Stomach (tissue), 9 donors: Measurements from ENCODE around the gene HSF2. TPM values are rescaled to one million over a fixed set of nuclear protein-coding genes. Genes with fewer than 3 reads are reported as not detected.

Experiments
- DNase-seq, 2 donors: peaks; one replicate each; pipeline versions ENCODE4 v3.0.0 to v3.0.0-alpha.2; 2013 to 2019
- H3K27ac ChIP-seq, 5 donors: fragments of 200-600 bp in 4 of 5; sonication (generic) in 4 of 5; one replicate each; pipeline ENCODE4 v1.5.1; 2013 to 2019; ENCODE audit warnings: mild to moderate bottlenecking in 1 of 5, moderate library complexity in 1 of 5
- H3K27me3 ChIP-seq, 3 donors: fragments of 200-600 bp; sonication (generic); one replicate each; pipeline ENCODE4 v1.5.1; 2017 to 2019; ENCODE audit warnings: mixed run types in 1 of 3
- H3K36me3 ChIP-seq, 4 donors: fragments of 200-600 bp; sonication (generic); 1 replicate in 3 of 4; 2 replicates in 1 of 4; pipeline ENCODE4 v1.5.1; 2016 to 2019
- H3K4me1 ChIP-seq, 4 donors: fragments of 200-600 bp; sonication (generic); one replicate each; pipeline ENCODE4 v1.5.1; 2016 to 2019
- H3K4me3 ChIP-seq, 4 donors: fragments of 200-600 bp; sonication (generic) in 3 of 4; one replicate each; pipeline ENCODE4 v1.5.1; 2016 to 2019; ENCODE audit warnings: mild to moderate bottlenecking in 1 of 4
- H3K9me3 ChIP-seq, 4 donors: fragments of 200-600 bp; sonication (generic); one replicate each; pipeline ENCODE4 v1.5.1; 2016 to 2019
- EP300 ChIP-seq: sonication (generic); formaldehyde crosslinking; IDR thresholded peaks from one replicate; pipeline ENCODE4 v1.6.1; 2017; ENCODE audit warnings: antibody characterized with exemption
- POLR2A ChIP-seq, 4 donors: fragments of 450-650 bp; IDR thresholded peaks; one replicate each; pipeline ENCODE4 v1.6.1; 2016; ENCODE audit warnings: antibody characterized with exemption in 4 of 4, control low read depth in 2 of 4, mild to moderate bottlenecking in 1 of 4, moderate library complexity in 1 of 4
- POLR2AphosphoS5 ChIP-seq, 3 donors: sonication (generic); formaldehyde crosslinking; IDR thresholded peaks; one replicate each; pipeline ENCODE4 v1.6.1; 2016; ENCODE audit warnings: antibody characterized with exemption in 3 of 3
- WGBS, 5 donors: extraction: QIAGEN DNeasy Blood & Tissue Kit in 3 of 5; methylation state at CpG; one replicate each; pipeline versions ENCODE4 v1.1.5 to v1.1.7; 2013 to 2018; 5-methylcytosine and 5-hydroxymethylcytosine counted together
- intact Hi-C: fragments of 100-400 bp; cut with DNase I; formaldehyde crosslinking; loops from one replicate; pipeline ENCODE4 v1.15.1; 2023; ENCODE audit warnings: low total_unique reads
- polyA plus RNA-seq, 3 donors: library from polyadenylated mRNA; stranded (reverse); fragments of 200-250 nt; gene quantifications; one replicate each; pipeline ENCODE4 v1.2.3, GENCODE V29; 2013
- total RNA-seq, 5 donors: library from RNA; depleted of rRNA; stranded (reverse); fragments of >200 nt; gene quantifications; one replicate each; pipeline versions ENCODE4 v1.1.0 to v1.2.3, GENCODE V29; 2014 to 2016
- TF ChIP-seq, protein P1 (sequence below), 7 experiments: fragments of 450-650 bp in 4 of 7; fragments of 200-600 bp in 3 of 7; sonication (generic) in 3 of 7; IDR thresholded peaks; one replicate each; pipeline ENCODE4 v1.5.1; 2016 to 2019; ENCODE audit warnings: antibody characterized with exemption in 7 of 7, control low read depth in 2 of 7, mild to moderate bottlenecking in 1 of 7
- donor health status: healthy with polysubstance abuse.
- donor health status: Bipolar disorder and iron deficiency.
- donor health status: healthy.

Gene HSF2
- total and polyA plus RNA-seq, 8 donors: 3.2 to 45.1 (median 11.0) TPM

DNA sequence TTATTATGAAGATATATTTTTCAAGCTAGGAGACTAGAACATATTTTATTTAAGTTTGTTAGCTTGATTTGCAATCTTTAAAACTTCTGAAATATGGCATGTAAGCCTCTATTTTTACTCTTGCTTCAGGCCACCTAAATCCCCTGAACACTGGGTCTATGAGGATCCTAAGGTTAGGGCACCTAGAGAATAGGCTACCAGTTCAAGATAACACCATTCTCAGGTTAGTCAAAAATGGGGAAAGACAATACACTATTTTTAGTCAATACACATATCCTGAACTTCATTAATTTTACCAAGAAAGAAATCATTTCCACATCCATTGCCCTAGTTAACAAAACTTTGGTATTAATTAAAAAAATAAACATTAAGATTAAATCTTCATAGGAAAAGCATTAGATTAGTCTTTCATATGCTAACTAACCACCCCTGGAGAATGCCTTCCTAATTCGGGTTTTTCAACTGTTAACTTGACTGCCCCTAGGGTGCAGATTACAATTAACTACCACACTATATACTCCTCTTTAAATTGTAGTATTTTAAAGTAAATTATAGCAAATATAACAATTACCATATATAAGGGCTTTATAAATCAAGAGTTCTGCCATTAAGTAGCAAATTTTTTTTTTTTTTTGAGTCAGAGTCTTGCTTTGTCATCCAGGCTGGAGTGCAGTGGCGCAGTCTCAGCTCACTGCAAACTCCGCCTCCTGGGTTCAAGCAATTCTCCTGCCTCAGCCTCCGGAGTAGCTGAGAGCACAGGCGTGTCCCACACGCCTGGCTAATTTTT is 6.7 kb upstream of the HSF2 start:
- TF ChIP-seq POLR2AphosphoS5 (IDR thresholded peaks at IDR 0.05) (no peak), EP300 (no peak), POLR2A (IDR thresholded peaks at IDR 0.05) (no peak)
- TF ChIP-seq, protein P1, sequence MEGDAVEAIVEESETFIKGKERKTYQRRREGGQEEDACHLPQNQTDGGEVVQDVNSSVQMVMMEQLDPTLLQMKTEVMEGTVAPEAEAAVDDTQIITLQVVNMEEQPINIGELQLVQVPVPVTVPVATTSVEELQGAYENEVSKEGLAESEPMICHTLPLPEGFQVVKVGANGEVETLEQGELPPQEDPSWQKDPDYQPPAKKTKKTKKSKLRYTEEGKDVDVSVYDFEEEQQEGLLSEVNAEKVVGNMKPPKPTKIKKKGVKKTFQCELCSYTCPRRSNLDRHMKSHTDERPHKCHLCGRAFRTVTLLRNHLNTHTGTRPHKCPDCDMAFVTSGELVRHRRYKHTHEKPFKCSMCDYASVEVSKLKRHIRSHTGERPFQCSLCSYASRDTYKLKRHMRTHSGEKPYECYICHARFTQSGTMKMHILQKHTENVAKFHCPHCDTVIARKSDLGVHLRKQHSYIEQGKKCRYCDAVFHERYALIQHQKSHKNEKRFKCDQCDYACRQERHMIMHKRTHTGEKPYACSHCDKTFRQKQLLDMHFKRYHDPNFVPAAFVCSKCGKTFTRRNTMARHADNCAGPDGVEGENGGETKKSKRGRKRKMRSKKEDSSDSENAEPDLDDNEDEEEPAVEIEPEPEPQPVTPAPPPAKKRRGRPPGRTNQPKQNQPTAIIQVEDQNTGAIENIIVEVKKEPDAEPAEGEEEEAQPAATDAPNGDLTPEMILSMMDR (IDR thresholded peaks at IDR 0.05): no peak
- no peaks in the 10 kb centered on the region for H3K9me3 ChIP-seq
- H3K36me3 ChIP-seq: no peaks in the 10 kb centered on the region
- H3K27ac ChIP-seq: no peak overlapping the region
- DNase-seq: no peak
- H3K4me1 ChIP-seq: peaks cover 0 to 9% (median 0%) of the 10 kb centered on the region in 4 donors
- intact Hi-C loops: loop anchor here (10.0 kb wide), 1 partner anchor 82 kb away; the partner anchor contains the start of gene SERINC1
- H3K27me3 ChIP-seq: no peaks in the 10 kb centered on the region
- H3K4me3 ChIP-seq: no peak overlapping the region
- WGBS, 5 donors: 74 to 88% (median 85%) methylated on average over 6 of the region's 6 CpGs

DNA sequence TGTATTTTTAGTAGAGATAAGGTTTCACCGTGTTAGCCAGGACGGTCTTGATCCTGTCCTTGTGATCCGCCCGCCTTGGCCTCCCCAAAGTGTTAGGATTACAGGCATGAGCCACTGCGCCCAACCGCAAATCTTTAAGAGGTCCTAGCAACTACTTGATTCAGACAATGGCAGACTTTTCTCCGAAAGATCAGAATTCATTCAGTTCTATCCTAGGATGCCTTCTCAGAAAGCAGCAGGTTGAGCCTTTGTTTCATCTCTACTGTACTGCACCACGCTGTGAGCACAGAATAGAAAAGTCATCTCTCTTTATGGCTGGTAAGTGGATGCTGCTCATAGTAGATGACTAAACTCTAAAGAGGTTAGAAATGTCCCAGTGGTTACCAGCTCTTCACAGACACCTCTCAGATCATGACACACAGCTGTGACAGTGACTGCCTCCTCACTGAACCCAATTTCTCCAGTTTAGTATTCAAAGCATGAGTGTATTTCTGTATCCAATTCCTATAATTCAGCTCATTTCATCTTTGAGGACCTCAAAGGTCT is 6.0 kb upstream of the HSF2 start:
- WGBS, 5 donors: 63 to 82% (median 67%) methylated on average over 8 of the region's 8 CpGs
- H3K4me3 ChIP-seq: no peak overlapping the region
- H3K27me3 ChIP-seq: no peaks in the 10 kb centered on the region
- H3K36me3 ChIP-seq: no peaks in the 10 kb centered on the region
- no peak overlapping the region for H3K27ac ChIP-seq
- intact Hi-C loops: loop anchor here (10.0 kb wide), 1 partner anchor 81 kb away; the partner anchor contains the start of gene SERINC1
- DNase-seq: no peak
- no peaks in the 10 kb centered on the region for H3K9me3 ChIP-seq
- peaks cover 0 to 9% (median 0%) of the 10 kb centered on the region in 4 donors for H3K4me1 ChIP-seq
- TF ChIP-seq, protein P1 (IDR thresholded peaks at IDR 0.05): no peak
- TF ChIP-seq EP300: no peak
- TF ChIP-seq POLR2AphosphoS5 (IDR thresholded peaks at IDR 0.05): no peak
- no peak for TF ChIP-seq POLR2A (IDR thresholded peaks at IDR 0.05)

GRCh38 chr6:122394016-122394415 is 5.4 kb upstream of the HSF2 start:
- DNase-seq: no peak
- Histone ChIP-seq H3K27ac (no peak overlapping the region), H3K27me3 (no peaks in the 10 kb centered on the region), H3K4me3 (no peak overlapping the region), H3K9me3 (no peaks in the 10 kb centered on the region), H3K36me3 (no peaks in the 10 kb centered on the region), H3K4me1 (peaks cover 0 to 12% (median 4%) of the 10 kb centered on the region in 4 donors)
- 75 to 85% (median 80%) methylated on average over 5 of the region's 5 CpGs for WGBS, 5 donors
- intact Hi-C loops: loop anchor here (10.0 kb wide), 1 partner anchor 81 kb away; the partner anchor contains the start of gene SERINC1
- no peak for TF ChIP-seq POLR2AphosphoS5 (IDR thresholded peaks at IDR 0.05)
- TF ChIP-seq EP300: no peak
- no peak for TF ChIP-seq POLR2A (IDR thresholded peaks at IDR 0.05)
- TF ChIP-seq, protein P1 (IDR thresholded peaks at IDR 0.05): no peak

GRCh38 chr6:122399055-122399347 is 451 bp upstream of the HSF2 start:
- H3K9me3 ChIP-seq: no peaks in the 10 kb centered on the region
- intact Hi-C loops: loop anchor here (10.0 kb wide), 1 partner anchor 76 kb away; the partner anchor contains the start of gene SERINC1
- no peak for DNase-seq
- no peak for TF ChIP-seq POLR2AphosphoS5 (IDR thresholded peaks at IDR 0.05)
- no peak for TF ChIP-seq POLR2A (IDR thresholded peaks at IDR 0.05)
- TF ChIP-seq, protein P1 (IDR thresholded peaks at IDR 0.05): no peak
- no peak for TF ChIP-seq EP300
- peak overlapping the region; percentile 81 to 98 (median 93) for H3K4me3 ChIP-seq
- WGBS, 5 donors: 0% methylated on average over 2 of the region's 2 CpGs
- peak overlapping the region; percentile 71 to 93 (median 84) for H3K27ac ChIP-seq
- H3K4me1 ChIP-seq: peaks cover 12 to 33% (median 21%) of the 10 kb centered on the region in 4 donors
- H3K36me3 ChIP-seq: no peaks in the 10 kb centered on the region
- H3K27me3 ChIP-seq: no peaks in the 10 kb centered on the region
